ENCODE measurements around the gene COL28A1. TPM values are rescaled to one million over a fixed set of nuclear protein-coding genes. Genes with fewer than 3 reads are reported as not detected.

COL28A1 gene
- total RNA-seq, 4 donors from 2014 or later, result 0.60 to 4.4 (median 4.1) TPM

DNA sequence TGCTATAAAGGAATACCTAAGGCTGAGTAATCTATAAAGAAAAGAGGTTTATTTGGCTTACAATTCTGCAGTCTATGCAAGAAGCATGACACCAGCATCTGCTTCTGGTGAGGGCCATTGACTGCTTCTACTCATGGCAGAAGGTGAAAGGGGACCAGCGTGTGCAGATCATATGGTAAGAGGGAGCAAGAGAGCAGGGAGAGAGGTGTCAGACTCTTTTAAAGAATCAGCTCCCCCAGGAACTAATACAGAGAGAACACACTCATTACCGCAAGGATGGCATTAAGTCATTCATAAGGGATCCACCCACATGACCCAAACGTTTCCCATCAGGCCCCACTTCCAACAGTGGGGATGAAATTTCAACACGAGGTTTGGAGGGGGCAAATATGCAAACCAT is 3.5 kb upstream of the COL28A1 start:
- peaks cover 0 to 8% (median 0%) of the 10 kb centered on the region in 4 donors for H3K4me1 ChIP-seq
- H3K36me3 ChIP-seq, result no peaks in the 10 kb centered on the region
- H3K27me3 ChIP-seq, result no peaks in the 10 kb centered on the region
- 72 to 73% methylated on average over 4 of the region's 4 CpGs for WGBS, 2 donors (ENCODE audit: low coverage in 1 of 2)
- in situ Hi-C loops (cut with MboI; ENCODE audit: low pct_ligation_motif_present in 1 of 4, low pct_unique_long_range_greater_than_20kb in 1 of 4, low sequenced_read_pairs in 3 of 4), result loop anchor here in 3 of 4 donors (5.0 to 10.0 kb wide), 4 partner anchors 104 to 434 kb away; no protein-coding TSS in a partner anchor
- no peak overlapping the region for H3K27ac ChIP-seq
- no peak overlapping the region for H3K4me3 ChIP-seq
- no peaks in the 10 kb centered on the region for H3K9me3 ChIP-seq
- no peak for DNase-seq
- intact Hi-C loops (cut with DNase I; ENCODE audit: low total_unique reads), result no loop called here
- no peak for TF ChIP-seq POLR2AphosphoS5 (IDR thresholded peaks at IDR 0.05)
- no peak for TF ChIP-seq EP300 (IDR thresholded peaks at IDR 0.05; ENCODE audit: low read depth)
- no peak for TF ChIP-seq POLR2A (IDR thresholded peaks at IDR 0.05)
- TF ChIP-seq, protein P1, sequence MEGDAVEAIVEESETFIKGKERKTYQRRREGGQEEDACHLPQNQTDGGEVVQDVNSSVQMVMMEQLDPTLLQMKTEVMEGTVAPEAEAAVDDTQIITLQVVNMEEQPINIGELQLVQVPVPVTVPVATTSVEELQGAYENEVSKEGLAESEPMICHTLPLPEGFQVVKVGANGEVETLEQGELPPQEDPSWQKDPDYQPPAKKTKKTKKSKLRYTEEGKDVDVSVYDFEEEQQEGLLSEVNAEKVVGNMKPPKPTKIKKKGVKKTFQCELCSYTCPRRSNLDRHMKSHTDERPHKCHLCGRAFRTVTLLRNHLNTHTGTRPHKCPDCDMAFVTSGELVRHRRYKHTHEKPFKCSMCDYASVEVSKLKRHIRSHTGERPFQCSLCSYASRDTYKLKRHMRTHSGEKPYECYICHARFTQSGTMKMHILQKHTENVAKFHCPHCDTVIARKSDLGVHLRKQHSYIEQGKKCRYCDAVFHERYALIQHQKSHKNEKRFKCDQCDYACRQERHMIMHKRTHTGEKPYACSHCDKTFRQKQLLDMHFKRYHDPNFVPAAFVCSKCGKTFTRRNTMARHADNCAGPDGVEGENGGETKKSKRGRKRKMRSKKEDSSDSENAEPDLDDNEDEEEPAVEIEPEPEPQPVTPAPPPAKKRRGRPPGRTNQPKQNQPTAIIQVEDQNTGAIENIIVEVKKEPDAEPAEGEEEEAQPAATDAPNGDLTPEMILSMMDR (IDR thresholded peaks at IDR 0.05), result no peak

DNA sequence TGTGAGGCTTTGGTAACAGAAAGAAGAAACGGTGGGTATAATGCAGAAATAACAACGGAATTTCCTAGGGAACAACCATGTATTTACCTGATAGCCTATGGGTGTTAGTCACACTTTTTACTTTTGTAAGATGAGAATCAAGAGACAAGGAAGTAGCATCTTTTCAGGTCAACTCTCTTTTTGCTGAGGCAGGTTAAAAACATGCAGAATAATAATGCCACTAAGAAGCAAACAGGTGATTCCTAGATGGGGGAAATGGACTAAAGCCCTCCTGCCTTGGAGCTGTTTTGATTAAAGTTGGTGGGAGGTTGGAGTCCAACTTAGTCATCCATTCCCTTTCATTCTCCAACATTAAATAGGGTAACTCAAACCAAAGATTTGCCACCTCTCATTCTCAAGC is 2.0 kb upstream of the COL28A1 start:
- Histone ChIP-seq H3K27me3 (no peaks in the 10 kb centered on the region), H3K4me3 (no peak overlapping the region), H3K27ac (no peak overlapping the region), H3K9me3 (no peaks in the 10 kb centered on the region), H3K4me1 (peaks cover 0 to 8% (median 0%) of the 10 kb centered on the region in 4 donors), H3K36me3 (no peaks in the 10 kb centered on the region)
- TF ChIP-seq EP300 (IDR thresholded peaks at IDR 0.05; ENCODE audit: low read depth) (no peak), POLR2A (IDR thresholded peaks at IDR 0.05) (no peak), POLR2AphosphoS5 (IDR thresholded peaks at IDR 0.05) (no peak)
- TF ChIP-seq, protein P1 (IDR thresholded peaks at IDR 0.05), result no peak
- WGBS, 2 donors (ENCODE audit: low coverage in 1 of 2), result 90 to 93% methylated on average over 2 of the region's 2 CpGs
- no peak for DNase-seq
- in situ Hi-C loops (cut with MboI; ENCODE audit: low pct_ligation_motif_present in 1 of 4, low pct_unique_long_range_greater_than_20kb in 1 of 4, low sequenced_read_pairs in 3 of 4), result loop anchor here in 3 of 4 donors (5.0 to 10.0 kb wide), 4 partner anchors 103 to 433 kb away; no protein-coding TSS in a partner anchor
- intact Hi-C loops (cut with DNase I; ENCODE audit: low total_unique reads), result no loop called here

DNA sequence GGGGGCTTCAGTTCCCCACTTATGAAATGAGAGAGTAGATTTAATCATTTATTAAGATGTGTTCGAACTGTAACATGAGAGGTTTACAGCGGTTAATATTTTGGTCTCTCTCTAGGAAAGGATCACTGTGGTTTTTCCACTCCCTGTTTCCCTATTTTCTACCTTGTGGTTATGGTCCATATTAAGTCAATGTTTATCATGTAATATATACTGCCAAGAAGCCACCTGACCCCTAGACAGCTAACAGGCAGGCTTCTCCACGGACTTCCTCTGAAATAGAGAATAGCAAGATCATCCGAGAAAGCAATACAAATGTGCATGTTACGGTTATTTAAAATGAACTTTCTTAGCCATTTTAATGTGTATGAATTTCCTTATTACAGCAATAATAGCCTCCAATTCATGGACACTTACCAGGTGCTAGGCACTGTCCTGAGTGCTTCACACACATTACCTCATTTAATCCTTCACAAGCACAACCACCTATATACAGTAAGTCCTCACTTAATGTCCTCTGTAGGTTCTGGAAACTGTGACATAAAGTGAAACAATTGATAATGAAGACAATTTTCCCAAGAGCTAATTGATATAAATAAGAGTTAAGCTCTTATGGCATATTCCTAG is 835 bp upstream of the COL28A1 start:
- intact Hi-C loops (cut with DNase I; ENCODE audit: low total_unique reads) (no loop called here), in situ Hi-C loops (cut with MboI; ENCODE audit: low pct_ligation_motif_present in 1 of 4, low pct_unique_long_range_greater_than_20kb in 1 of 4, low sequenced_read_pairs in 3 of 4) (loop anchor here in 3 of 4 donors (5.0 to 10.0 kb wide), 4 partner anchors 102 to 432 kb away; no protein-coding TSS in a partner anchor)
- no peaks in the 10 kb centered on the region for H3K27me3 ChIP-seq
- H3K4me3 ChIP-seq, result no peak overlapping the region
- WGBS, 2 donors (ENCODE audit: low coverage in 1 of 2), result 52 to 62% methylated on average over 4 to 5 of the region's 5 CpGs
- H3K27ac ChIP-seq, result no peak overlapping the region
- H3K36me3 ChIP-seq, result no peaks in the 10 kb centered on the region
- H3K4me1 ChIP-seq, result peaks cover 0 to 4% (median 0%) of the 10 kb centered on the region in 4 donors
- no peak for TF ChIP-seq EP300 (IDR thresholded peaks at IDR 0.05; ENCODE audit: low read depth)
- TF ChIP-seq, protein P1 (IDR thresholded peaks at IDR 0.05), result no peak
- TF ChIP-seq POLR2A (IDR thresholded peaks at IDR 0.05), result no peak
- DNase-seq, result no peak
- no peaks in the 10 kb centered on the region for H3K9me3 ChIP-seq

DNA sequence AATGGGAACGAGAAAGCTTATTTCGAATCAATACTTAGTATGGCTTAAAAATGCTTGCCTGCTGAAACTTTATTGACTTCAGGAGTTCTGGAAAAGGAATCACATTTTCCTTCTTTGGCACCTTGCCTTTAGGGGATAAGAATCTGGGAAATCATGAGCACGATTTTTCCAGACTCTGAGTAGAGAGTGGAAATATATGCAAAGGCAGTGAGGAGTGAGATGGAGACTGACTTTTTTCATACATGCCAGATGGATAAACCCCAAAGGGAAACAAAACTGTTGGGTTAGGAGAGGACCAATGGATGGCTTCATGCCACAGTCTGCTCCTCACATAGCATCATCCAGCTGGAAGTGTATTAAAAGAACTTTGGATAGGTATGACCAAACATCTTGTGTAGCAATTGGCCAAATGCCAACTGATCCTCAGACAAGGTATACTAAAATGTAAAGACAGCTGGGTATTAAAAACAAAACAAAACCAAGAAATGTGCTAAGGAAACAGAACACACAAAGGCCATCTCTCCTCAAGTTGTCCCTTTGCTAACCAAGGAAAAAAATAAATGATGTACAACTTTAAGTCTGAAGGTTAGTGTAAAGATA is 1.7 kb downstream of the COL28A1 start:
- Histone ChIP-seq H3K9me3 (no peaks in the 10 kb centered on the region), H3K4me1 (peaks cover 0 to 4% (median 0%) of the 10 kb centered on the region in 4 donors), H3K4me3 (no peak overlapping the region), H3K27me3 (no peaks in the 10 kb centered on the region), H3K36me3 (no peaks in the 10 kb centered on the region), H3K27ac (no peak overlapping the region)
- DNase-seq, result no peak
- in situ Hi-C loops (cut with MboI; ENCODE audit: low pct_ligation_motif_present in 1 of 4, low pct_unique_long_range_greater_than_20kb in 1 of 4, low sequenced_read_pairs in 3 of 4) (loop anchor here in 3 of 4 donors (10.0 kb wide), 2 partner anchors 99 to 429 kb away; no protein-coding TSS in a partner anchor), intact Hi-C loops (cut with DNase I; ENCODE audit: low total_unique reads) (loop anchor here (5.0 kb wide), 1 partner anchor 432 kb away; no protein-coding TSS in a partner anchor)
- WGBS, 2 donors (ENCODE audit: low coverage in 1 of 2), result 80 to 86% methylated on average over 3 of the region's 3 CpGs
- TF ChIP-seq POLR2AphosphoS5 (IDR thresholded peaks at IDR 0.05), result no peak
- no peak for TF ChIP-seq POLR2A (IDR thresholded peaks at IDR 0.05)
- TF ChIP-seq, protein P1 (IDR thresholded peaks at IDR 0.05), result no peak
- no peak for TF ChIP-seq EP300 (IDR thresholded peaks at IDR 0.05; ENCODE audit: low read depth)
